Smooth muscle cell (in vitro differentiated cells): ENCODE data around the gene GMIP. TPM values are rescaled to one million over a fixed set of nuclear protein-coding genes. Genes with fewer than 3 reads are reported as not detected.

Experiments
- DNase-seq: peaks from one replicate; lab custom pipeline; 2025; ENCODE audit not compliant: unreplicated experiment; lab: John Stamatoyannopoulos, UW
- H2AFZ ChIP-seq: fragments of 200-600 bp; sonication (generic); 2 replicates; pipeline ENCODE4 v1.6.0; 2016; ENCODE audit warnings: antibody characterized with exemption, low read depth, mild to moderate bottlenecking
- H3F3A ChIP-seq: fragments of 200-600 bp; sonication (generic); 2 replicates; pipeline ENCODE4 v1.6.0; 2017; ENCODE audit warnings: antibody characterized with exemption, low read depth
- H3K27ac ChIP-seq: fragments of 200-600 bp; sonication (generic); 2 replicates; pipeline ENCODE4 v1.5.1; 2016; ENCODE audit warnings: low read depth, mild to moderate bottlenecking
- H3K27me3 ChIP-seq: fragments of 200-600 bp; sonication (generic); 2 replicates; pipeline ENCODE4 v1.6.1; 2016; ENCODE audit warnings: low read depth, mild to moderate bottlenecking
- H3K36me3 ChIP-seq: fragments of 200-600 bp; sonication (generic); 2 replicates; pipeline ENCODE4 v1.5.1; 2016; ENCODE audit warnings: low read depth
- H3K4me1 ChIP-seq: fragments of 200-600 bp; sonication (generic); 2 replicates; pipeline ENCODE4 v1.5.1; 2016; ENCODE audit warnings: low read depth
- H3K4me2 ChIP-seq: fragments of 200-600 bp; sonication (generic); 2 replicates; pipeline ENCODE4 v1.6.0; 2016; ENCODE audit warnings: mild to moderate bottlenecking
- H3K4me3 ChIP-seq: fragments of 200-600 bp; sonication (generic); 2 replicates; pipeline ENCODE4 v1.5.1; 2016; ENCODE audit warnings: mild to moderate bottlenecking
- H3K79me2 ChIP-seq: fragments of 200-600 bp; sonication (generic); 2 replicates; pipeline ENCODE4 v1.6.0; 2016; ENCODE audit warnings: low read depth, mild to moderate bottlenecking
- H3K9ac ChIP-seq: fragments of 200-600 bp; sonication (generic); 2 replicates; pipeline ENCODE4 v1.6.0; 2016; ENCODE audit warnings: low read depth
- H3K9me3 ChIP-seq: fragments of 200-600 bp; sonication (generic); replicated peaks from 2 replicates; pipeline ENCODE4 v1.5.1; 2016; ENCODE audit warnings: low read depth
- H4K20me1 ChIP-seq: fragments of 200-600 bp; sonication (generic); 2 replicates; pipeline ENCODE4 v1.6.0; 2016; ENCODE audit warnings: low read depth
- WGBS: methylation state at CpG from one replicate; pipeline ENCODE4 v1.1.7; 2016; ENCODE audit warnings: low lambda C conversion rate; 5-methylcytosine and 5-hydroxymethylcytosine counted together
- polyA plus RNA-seq: library from polyadenylated mRNA; unstranded; fragments of >200 nt; fragmentation: Nextera tagmentation; extraction: Ambion mirVana; gene quantifications from 2 replicates; pipeline ENCODE4 v1.2.1, GENCODE V29; 2016
- total RNA-seq: library from RNA; depleted of rRNA; stranded (reverse); fragments of >200 nt; gene quantifications from 2 replicates; pipeline ENCODE4 v1.2.3, GENCODE V29; 2014
- TF ChIP-seq, protein P1 (sequence below): fragments of 200-600 bp; sonication (generic); IDR thresholded peaks from 2 replicates; pipeline ENCODE4 v1.5.1; 2017; ENCODE audit warnings: borderline replicate concordance, mild to moderate bottlenecking, antibody characterized with exemption; ENCODE audit not compliant: insufficient read depth, poor library complexity, severe bottlenecking

Gene GMIP
- total and polyA plus RNA-seq, 2 experiments from 2014 or later: 3.9 to 19.5 TPM

DNA sequence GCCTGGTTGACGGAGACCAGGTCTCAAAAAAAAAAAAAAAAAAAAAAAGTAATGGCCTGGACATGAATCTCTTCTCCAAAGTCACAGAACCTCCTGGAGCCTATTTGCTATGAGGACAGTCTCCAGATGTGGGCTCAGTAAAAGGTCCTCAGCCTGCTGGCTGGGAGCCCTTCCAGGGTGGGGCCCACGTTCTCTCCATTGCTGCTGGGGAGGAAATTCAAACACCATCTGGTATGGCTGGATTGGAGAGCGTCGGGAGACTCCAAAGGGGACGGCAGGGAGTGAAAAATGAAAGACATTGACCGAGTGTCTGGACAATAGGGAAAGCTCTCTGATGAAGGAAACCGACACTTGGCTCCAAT, 23.6 kb downstream of the GMIP start:
- Histone ChIP-seq H3K4me3 (no peak overlapping the region), H3K36me3 (no peaks in the 10 kb centered on the region), H4K20me1 (no peaks in the 10 kb centered on the region), H3K27ac (no peak overlapping the region), H3K9me3 (no peaks in the 10 kb centered on the region), H2AFZ (no peak overlapping the region), H3K27me3 (no peaks in the 10 kb centered on the region), H3K9ac (no peak overlapping the region), H3K79me2 (no peaks in the 10 kb centered on the region), H3K4me2 (no peak overlapping the region), H3F3A (no peaks in the 10 kb centered on the region), H3K4me1 (no peaks in the 10 kb centered on the region)
- TF ChIP-seq, protein P1, sequence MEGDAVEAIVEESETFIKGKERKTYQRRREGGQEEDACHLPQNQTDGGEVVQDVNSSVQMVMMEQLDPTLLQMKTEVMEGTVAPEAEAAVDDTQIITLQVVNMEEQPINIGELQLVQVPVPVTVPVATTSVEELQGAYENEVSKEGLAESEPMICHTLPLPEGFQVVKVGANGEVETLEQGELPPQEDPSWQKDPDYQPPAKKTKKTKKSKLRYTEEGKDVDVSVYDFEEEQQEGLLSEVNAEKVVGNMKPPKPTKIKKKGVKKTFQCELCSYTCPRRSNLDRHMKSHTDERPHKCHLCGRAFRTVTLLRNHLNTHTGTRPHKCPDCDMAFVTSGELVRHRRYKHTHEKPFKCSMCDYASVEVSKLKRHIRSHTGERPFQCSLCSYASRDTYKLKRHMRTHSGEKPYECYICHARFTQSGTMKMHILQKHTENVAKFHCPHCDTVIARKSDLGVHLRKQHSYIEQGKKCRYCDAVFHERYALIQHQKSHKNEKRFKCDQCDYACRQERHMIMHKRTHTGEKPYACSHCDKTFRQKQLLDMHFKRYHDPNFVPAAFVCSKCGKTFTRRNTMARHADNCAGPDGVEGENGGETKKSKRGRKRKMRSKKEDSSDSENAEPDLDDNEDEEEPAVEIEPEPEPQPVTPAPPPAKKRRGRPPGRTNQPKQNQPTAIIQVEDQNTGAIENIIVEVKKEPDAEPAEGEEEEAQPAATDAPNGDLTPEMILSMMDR: no peak
- no peak for DNase-seq
- WGBS: 83% methylated on average over 7 of the region's 7 CpGs

DNA sequence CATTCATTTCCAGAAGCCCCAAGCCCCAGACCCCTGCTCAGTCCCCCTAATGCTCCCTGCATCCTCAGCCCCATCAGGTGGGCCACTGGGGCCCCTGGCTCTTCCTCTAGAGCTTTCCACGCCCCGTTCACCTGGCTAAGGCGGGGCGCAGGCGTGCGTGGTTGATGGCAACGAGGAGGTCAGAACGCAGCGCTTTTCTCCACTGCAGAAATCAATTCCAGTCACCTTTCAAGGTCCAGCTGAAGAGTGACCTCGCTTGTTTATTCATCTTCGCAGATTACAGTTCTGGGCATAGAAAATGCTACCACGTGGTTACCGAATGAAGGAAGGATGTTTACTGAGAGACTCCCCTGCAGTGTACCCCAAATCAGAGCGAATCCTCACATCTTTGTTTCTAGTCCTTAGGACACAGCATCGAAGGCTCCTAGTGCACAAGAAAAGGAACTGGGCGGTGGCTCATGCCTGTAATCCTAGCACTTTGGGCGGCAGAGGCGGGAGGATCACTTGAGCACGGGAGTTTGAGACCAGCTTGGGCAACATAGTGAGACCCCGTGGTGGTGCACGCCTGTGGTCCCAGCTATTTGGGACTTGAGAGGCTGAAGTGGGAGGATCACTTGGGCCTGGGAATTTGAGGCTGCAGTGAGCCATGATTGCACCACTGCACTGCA, 24.1 kb downstream of the GMIP start:
- H2AFZ ChIP-seq: no peak overlapping the region
- no peaks in the 10 kb centered on the region for H3K27me3 ChIP-seq
- no peaks in the 10 kb centered on the region for H3K9me3 ChIP-seq
- H3F3A ChIP-seq: no peaks in the 10 kb centered on the region
- H3K4me1 ChIP-seq: no peaks in the 10 kb centered on the region
- no peaks in the 10 kb centered on the region for H3K79me2 ChIP-seq
- no peak overlapping the region for H3K27ac ChIP-seq
- peak overlapping the region; percentile 88 for H3K4me2 ChIP-seq
- H3K9ac ChIP-seq: no peak overlapping the region
- TF ChIP-seq, protein P1: no peak
- H3K4me3 ChIP-seq: peak overlapping the region; percentile 56
- 84% methylated on average over 21 of the region's 21 CpGs for WGBS
- H3K36me3 ChIP-seq: no peaks in the 10 kb centered on the region
- H4K20me1 ChIP-seq: no peaks in the 10 kb centered on the region
- DNase-seq: no peak

DNA sequence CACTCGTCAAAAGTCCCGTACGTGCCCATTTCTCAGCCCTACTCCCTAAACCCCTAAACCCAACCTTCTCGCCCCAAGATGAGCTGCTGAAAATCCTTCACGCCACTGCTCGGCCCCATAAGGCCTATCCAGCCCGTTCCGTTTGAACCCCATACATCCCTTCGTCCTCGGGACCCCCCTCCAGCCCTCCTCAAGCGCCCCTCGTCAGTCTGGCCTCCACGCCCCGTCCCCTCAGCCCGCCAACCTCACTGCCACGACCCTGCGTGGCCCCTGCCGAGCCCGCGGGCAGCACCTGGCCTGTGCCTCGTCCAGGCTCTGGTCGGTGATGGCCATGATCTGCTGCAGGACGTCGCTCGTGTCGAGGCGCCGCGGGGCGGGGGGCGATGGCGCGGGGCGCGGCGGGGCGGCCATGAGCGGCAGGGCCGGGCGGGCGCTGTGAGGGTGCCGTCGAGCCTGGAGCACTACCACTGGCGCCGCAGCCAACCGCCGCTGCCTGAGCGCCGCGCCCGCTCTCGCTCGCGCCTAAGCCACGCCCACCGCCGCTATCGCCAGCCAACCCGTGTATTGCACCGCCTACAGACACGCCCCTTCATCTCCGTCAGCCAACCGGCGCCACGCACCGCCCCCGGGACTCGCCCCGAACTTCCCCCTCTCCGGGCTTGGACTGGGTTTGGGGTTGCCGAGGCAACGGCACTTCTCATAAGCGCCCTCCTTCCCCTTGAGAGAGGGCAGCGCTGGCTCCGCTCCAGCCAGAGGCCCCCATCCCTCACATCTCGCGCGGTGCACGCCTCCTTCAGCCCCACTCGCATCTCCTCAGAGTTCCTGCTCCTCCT, 25.0 kb downstream of the GMIP start, which contains the start of gene PBX4:
PBX4 (minus strand) TSS at position 469 of the 833 bp plus-strand sequence; CDS start at position 411, 58 bp downstream.
- Histone ChIP-seq H3F3A (no peaks in the 10 kb centered on the region), H3K4me2 (peak within 1 kb of the TSS; percentile 88), H3K4me1 (no peaks in the 10 kb centered on the region), H3K27me3 (no peaks in the 10 kb centered on the region), H2AFZ (peak within 1 kb of the TSS; percentile 78), H3K27ac (no peak within 1 kb of the TSS), H4K20me1 (no peaks in the 10 kb centered on the region), H3K4me3 (peak within 1 kb of the TSS; percentile 56), H3K9me3 (no peaks in the 10 kb centered on the region), H3K36me3 (no peaks in the 10 kb centered on the region), H3K79me2 (no peaks in the 10 kb centered on the region), H3K9ac (no peak within 1 kb of the TSS)
- TF ChIP-seq, protein P1: no peak
- DNase-seq: peak; percentile 74
- 12% methylated on average over 40 of the region's 80 CpGs for WGBS
